ENCODE measurements around the gene DNAJC1.

The DNAJC1 gene

GRCh38 chr10:21771219-21771618 lies 232.3 kb downstream of the DNAJC1 start:
- Histone ChIP-seq H3K9me3 (replicated peaks in 1 of 2; ENCODE audit: control insufficient read depth in 2 of 2, insufficient read depth in 1 of 2, low read depth in 1 of 2, low read length in 2 of 2) (peaks cover 2 to 22% of the 10 kb centered on the region in 2 donors), H3K4me2 (ENCODE audit: insufficient read depth, low read length, poor library complexity, severe bottlenecking) (no peak overlapping the region), H4K8ac (ENCODE audit: low read depth, low read length) (no peak overlapping the region), H2BK120ac (ENCODE audit: low read depth, low read length) (no peak overlapping the region), H3K23ac (ENCODE audit: low read depth, low read length, poor library complexity) (no peak overlapping the region), H3K18ac (ENCODE audit: low read length) (no peak overlapping the region), H2BK12ac (ENCODE audit: low read length) (no peak overlapping the region), H3K27ac (replicated peaks; ENCODE audit: low read length) (no peak overlapping the region), H3K4me1 (ENCODE audit: control insufficient read depth in 2 of 2, insufficient read depth in 1 of 2, low read depth in 1 of 2, low read length in 2 of 2) (no peaks in the 10 kb centered on the region), H2AK5ac (ENCODE audit: low read depth, low read length) (no peak overlapping the region), H3K9ac (ENCODE audit: low read depth, low read length, poor library complexity) (no peak overlapping the region), H3K14ac (ENCODE audit: low read length) (no peak overlapping the region), H3K36me3 (replicated peaks in 1 of 2; ENCODE audit: control insufficient read depth in 2 of 2, insufficient read depth in 2 of 2, low read length in 2 of 2) (peaks cover 0 to 27% of the 10 kb centered on the region in 2 donors), H2BK15ac (ENCODE audit: low read length) (no peak overlapping the region), H2AFZ (ENCODE audit: low read length) (no peak overlapping the region), H3K4ac (ENCODE audit: low read length) (no peak overlapping the region), H3K27me3 (ENCODE audit: control insufficient read depth in 3 of 3, insufficient read depth in 3 of 3, low read depth in 1 of 3, low read length in 3 of 3) (no peaks in the 10 kb centered on the region), H3K79me1 (ENCODE audit: low read depth, low read length) (no peaks in the 10 kb centered on the region), H3K4me3 (ENCODE audit: low read length in 2 of 2) (no peak overlapping the region), H4K91ac (ENCODE audit: low read depth, low read length, poor library complexity) (no peak overlapping the region), H2BK5ac (ENCODE audit: low read length) (no peak overlapping the region)
- no CpG with 5 or more reads among the region's 4 CpGs for WGBS, 2 donors (ENCODE audit: extremely low coverage in 2 of 2, insufficient read length in 2 of 2, insufficient replicate concordance in 1 of 2)
- DNase-seq (ENCODE audit: low spot score), result no peak

GRCh38 chr10:21769041-21769440 lies 234.5 kb downstream of the DNAJC1 start:
- no peak overlapping the region for H4K8ac ChIP-seq (ENCODE audit: low read depth, low read length)
- no peak overlapping the region for H3K4me3 ChIP-seq (ENCODE audit: low read length in 2 of 2)
- no CpG with 5 or more reads among the region's 3 CpGs for WGBS, 2 donors (ENCODE audit: extremely low coverage in 2 of 2, insufficient read length in 2 of 2, insufficient replicate concordance in 1 of 2)
- H3K9ac ChIP-seq (ENCODE audit: low read depth, low read length, poor library complexity), result no peak overlapping the region
- no peak overlapping the region for H3K4ac ChIP-seq (ENCODE audit: low read length)
- H2AK5ac ChIP-seq (ENCODE audit: low read depth, low read length), result no peak overlapping the region
- H3K4me1 ChIP-seq (ENCODE audit: control insufficient read depth in 2 of 2, insufficient read depth in 1 of 2, low read depth in 1 of 2, low read length in 2 of 2), result no peaks in the 10 kb centered on the region
- H2BK12ac ChIP-seq (ENCODE audit: low read length), result no peak overlapping the region
- H3K4me2 ChIP-seq (ENCODE audit: insufficient read depth, low read length, poor library complexity, severe bottlenecking), result no peak overlapping the region
- H4K91ac ChIP-seq (ENCODE audit: low read depth, low read length, poor library complexity), result no peak overlapping the region
- H3K27ac ChIP-seq (replicated peaks; ENCODE audit: low read length), result no peak overlapping the region
- H3K79me1 ChIP-seq (ENCODE audit: low read depth, low read length), result no peaks in the 10 kb centered on the region
- no peak overlapping the region for H2BK120ac ChIP-seq (ENCODE audit: low read depth, low read length)
- H3K18ac ChIP-seq (ENCODE audit: low read length), result no peak overlapping the region
- H2BK15ac ChIP-seq (ENCODE audit: low read length), result no peak overlapping the region
- no peak overlapping the region for H2AFZ ChIP-seq (ENCODE audit: low read length)
- peaks cover 2 to 21% of the 10 kb centered on the region in 2 donors for H3K9me3 ChIP-seq (replicated peaks in 1 of 2; ENCODE audit: control insufficient read depth in 2 of 2, insufficient read depth in 1 of 2, low read depth in 1 of 2, low read length in 2 of 2)
- no peaks in the 10 kb centered on the region for H3K27me3 ChIP-seq (ENCODE audit: control insufficient read depth in 3 of 3, insufficient read depth in 3 of 3, low read depth in 1 of 3, low read length in 3 of 3)
- no peak overlapping the region for H2BK5ac ChIP-seq (ENCODE audit: low read length)
- H3K36me3 ChIP-seq (replicated peaks in 1 of 2; ENCODE audit: control insufficient read depth in 2 of 2, insufficient read depth in 2 of 2, low read length in 2 of 2), result peaks cover 0 to 39% of the 10 kb centered on the region in 2 donors
- no peak overlapping the region for H3K23ac ChIP-seq (ENCODE audit: low read depth, low read length, poor library complexity)
- no peak for DNase-seq (ENCODE audit: low spot score)
- no peak overlapping the region for H3K14ac ChIP-seq (ENCODE audit: low read length)

- Histone ChIP-seq H3K4me3 (ENCODE audit: low read length in 2 of 2) (no peak overlapping the region), H3K36me3 (replicated peaks in 1 of 2; ENCODE audit: control insufficient read depth in 2 of 2, insufficient read depth in 2 of 2, low read length in 2 of 2) (peaks cover 0 to 61% of the 10 kb centered on the region in 2 donors), H2BK5ac (ENCODE audit: low read length) (no peak overlapping the region), H4K91ac (ENCODE audit: low read depth, low read length, poor library complexity) (no peak overlapping the region), H3K18ac (ENCODE audit: low read length) (no peak overlapping the region), H3K9ac (ENCODE audit: low read depth, low read length, poor library complexity) (no peak overlapping the region), H3K27me3 (ENCODE audit: control insufficient read depth in 3 of 3, insufficient read depth in 3 of 3, low read depth in 1 of 3, low read length in 3 of 3) (no peaks in the 10 kb centered on the region), H2AK5ac (ENCODE audit: low read depth, low read length) (no peak overlapping the region), H2BK15ac (ENCODE audit: low read length) (no peak overlapping the region), H3K27ac (replicated peaks; ENCODE audit: low read length) (no peak overlapping the region), H3K4ac (ENCODE audit: low read length) (no peak overlapping the region), H3K4me2 (ENCODE audit: insufficient read depth, low read length, poor library complexity, severe bottlenecking) (no peak overlapping the region), H3K14ac (ENCODE audit: low read length) (no peak overlapping the region), H3K23ac (ENCODE audit: low read depth, low read length, poor library complexity) (no peak overlapping the region), H3K79me1 (ENCODE audit: low read depth, low read length) (no peaks in the 10 kb centered on the region), H2BK12ac (ENCODE audit: low read length) (no peak overlapping the region), H2AFZ (ENCODE audit: low read length) (no peak overlapping the region), H2BK120ac (ENCODE audit: low read depth, low read length) (no peak overlapping the region), H4K8ac (ENCODE audit: low read depth, low read length) (no peak overlapping the region), H3K9me3 (replicated peaks in 1 of 2; ENCODE audit: control insufficient read depth in 2 of 2, insufficient read depth in 1 of 2, low read depth in 1 of 2, low read length in 2 of 2) (peaks cover 0 to 3% of the 10 kb centered on the region in 2 donors), H3K4me1 (ENCODE audit: control insufficient read depth in 2 of 2, insufficient read depth in 1 of 2, low read depth in 1 of 2, low read length in 2 of 2) (no peaks in the 10 kb centered on the region)
- DNase-seq (ENCODE audit: low spot score), result no peak
- whole genome bisulfite sequencing, 2 donors (ENCODE audit: extremely low coverage in 2 of 2, insufficient read length in 2 of 2, insufficient replicate concordance in 1 of 2), result no CpG with 5 or more reads among the region's 5 CpGs
Observed at GRCh38 chr10:21764466-21765189, 238.9 kb downstream of the DNAJC1 start.

- H2AFZ ChIP-seq (ENCODE audit: low read length), result no peak overlapping the region
- H3K14ac ChIP-seq (ENCODE audit: low read length), result no peak overlapping the region
- no peak overlapping the region for H2BK12ac ChIP-seq (ENCODE audit: low read length)
- H2BK120ac ChIP-seq (ENCODE audit: low read depth, low read length), result no peak overlapping the region
- H3K23ac ChIP-seq (ENCODE audit: low read depth, low read length, poor library complexity), result no peak overlapping the region
- H2BK15ac ChIP-seq (ENCODE audit: low read length), result no peak overlapping the region
- H3K4me3 ChIP-seq (ENCODE audit: low read length in 2 of 2), result no peak overlapping the region
- peaks cover 0 to 9% of the 10 kb centered on the region in 2 donors for H3K4me1 ChIP-seq (ENCODE audit: control insufficient read depth in 2 of 2, insufficient read depth in 1 of 2, low read depth in 1 of 2, low read length in 2 of 2)
- no peaks in the 10 kb centered on the region for H3K9me3 ChIP-seq (replicated peaks in 1 of 2; ENCODE audit: control insufficient read depth in 2 of 2, insufficient read depth in 1 of 2, low read depth in 1 of 2, low read length in 2 of 2)
- no peak overlapping the region for H4K8ac ChIP-seq (ENCODE audit: low read depth, low read length)
- H3K18ac ChIP-seq (ENCODE audit: low read length), result no peak overlapping the region
- H3K36me3 ChIP-seq (replicated peaks in 1 of 2; ENCODE audit: control insufficient read depth in 2 of 2, insufficient read depth in 2 of 2, low read length in 2 of 2), result peaks cover 0 to 92% of the 10 kb centered on the region in 2 donors
- H3K4ac ChIP-seq (ENCODE audit: low read length), result no peak overlapping the region
- no CpG with 5 or more reads among the region's 2 CpGs for WGBS, 2 donors (ENCODE audit: extremely low coverage in 2 of 2, insufficient read length in 2 of 2, insufficient replicate concordance in 1 of 2)
- DNase-seq (ENCODE audit: low spot score), result no peak
- H3K4me2 ChIP-seq (ENCODE audit: insufficient read depth, low read length, poor library complexity, severe bottlenecking), result no peak overlapping the region
- no peaks in the 10 kb centered on the region for H3K79me1 ChIP-seq (ENCODE audit: low read depth, low read length)
- no peak overlapping the region for H2AK5ac ChIP-seq (ENCODE audit: low read depth, low read length)
- H3K9ac ChIP-seq (ENCODE audit: low read depth, low read length, poor library complexity), result no peak overlapping the region
- no peak overlapping the region for H2BK5ac ChIP-seq (ENCODE audit: low read length)
- no peak overlapping the region for H3K27ac ChIP-seq (replicated peaks; ENCODE audit: low read length)
- no peak overlapping the region for H4K91ac ChIP-seq (ENCODE audit: low read depth, low read length, poor library complexity)
- no peaks in the 10 kb centered on the region for H3K27me3 ChIP-seq (ENCODE audit: control insufficient read depth in 3 of 3, insufficient read depth in 3 of 3, low read depth in 1 of 3, low read length in 3 of 3)
Observed at GRCh38 chr10:21760332-21760731, 243.2 kb downstream of the DNAJC1 start.
